HG02852 (cell line): ENCODE results near the gene ABCG1.

ENCODE experiments used
- ATAC-seq: cut with Tn5 transposase; IDR thresholded peaks from one replicate; pipeline ENCODE4 v1.9.1; 2021; ENCODE audit warnings: mild to moderate bottlenecking, moderate library complexity; ENCODE audit not compliant: unreplicated experiment

Gene ABCG1

DNA sequence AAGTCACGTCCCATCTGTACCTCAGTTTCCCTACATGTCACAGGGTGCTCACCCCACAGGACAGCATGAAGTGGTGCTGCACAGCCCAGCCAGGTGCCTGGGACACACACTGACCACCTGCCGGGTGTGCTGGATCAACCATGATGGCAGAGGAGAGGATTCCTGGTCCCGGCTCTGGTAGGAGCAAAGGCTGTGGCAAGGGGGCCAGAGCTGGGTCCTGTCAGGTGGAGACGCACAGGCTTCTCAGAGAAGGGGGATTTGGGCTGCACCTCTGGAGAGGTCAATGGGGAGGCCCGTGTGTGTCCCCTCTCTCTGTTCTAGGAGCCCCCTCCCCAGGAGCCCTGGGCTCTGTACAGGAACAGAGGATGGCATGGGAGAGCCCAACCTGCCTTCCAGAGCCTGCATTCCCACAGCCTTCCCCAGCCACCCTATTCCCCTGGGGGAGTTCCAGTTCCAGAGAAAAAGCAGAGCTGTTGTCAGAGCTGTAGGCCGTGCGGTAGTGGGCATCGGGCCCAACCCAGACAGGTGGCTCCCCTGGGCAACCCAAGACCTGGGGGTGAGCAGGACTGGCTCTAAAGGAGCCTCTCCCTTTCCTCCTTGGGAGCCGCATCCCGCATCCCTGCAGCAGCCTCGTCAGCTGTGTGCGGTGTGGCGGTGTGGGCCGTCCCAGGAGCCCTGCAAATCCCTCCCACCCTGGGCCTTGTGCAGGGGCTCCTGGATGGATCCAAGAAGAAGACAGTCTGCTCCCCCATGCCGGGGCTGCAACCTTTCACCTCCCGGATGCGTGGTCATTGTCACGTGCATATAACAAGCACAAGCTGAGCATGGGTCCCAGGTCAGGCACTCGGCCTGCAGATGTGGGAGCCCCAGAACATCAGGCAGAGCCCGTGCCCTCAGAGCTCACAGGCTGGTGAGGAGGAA, 99.1 kb downstream of the ABCG1 start:
- no peak for ATAC-seq

DNA sequence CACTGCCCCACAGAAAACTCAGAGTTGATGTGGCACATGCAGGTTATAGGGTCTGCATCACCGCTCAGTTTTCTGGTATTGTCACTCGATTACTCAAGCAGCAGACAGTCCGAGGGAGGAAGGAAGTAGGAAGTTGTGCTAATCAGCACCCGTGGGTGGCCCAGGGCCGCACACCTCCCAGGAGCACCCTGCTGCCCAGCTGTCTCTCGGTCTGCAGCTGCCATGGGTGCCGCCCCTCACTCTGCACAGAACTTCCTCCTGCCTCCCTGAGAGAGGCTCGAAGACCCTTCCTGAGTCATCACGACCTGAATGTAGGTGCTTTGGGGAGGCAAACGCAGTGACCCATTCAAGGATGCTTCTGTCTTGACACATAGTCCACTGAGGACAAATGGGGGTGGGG, 100.4 kb downstream of the ABCG1 start:
- ATAC-seq: no peak

DNA sequence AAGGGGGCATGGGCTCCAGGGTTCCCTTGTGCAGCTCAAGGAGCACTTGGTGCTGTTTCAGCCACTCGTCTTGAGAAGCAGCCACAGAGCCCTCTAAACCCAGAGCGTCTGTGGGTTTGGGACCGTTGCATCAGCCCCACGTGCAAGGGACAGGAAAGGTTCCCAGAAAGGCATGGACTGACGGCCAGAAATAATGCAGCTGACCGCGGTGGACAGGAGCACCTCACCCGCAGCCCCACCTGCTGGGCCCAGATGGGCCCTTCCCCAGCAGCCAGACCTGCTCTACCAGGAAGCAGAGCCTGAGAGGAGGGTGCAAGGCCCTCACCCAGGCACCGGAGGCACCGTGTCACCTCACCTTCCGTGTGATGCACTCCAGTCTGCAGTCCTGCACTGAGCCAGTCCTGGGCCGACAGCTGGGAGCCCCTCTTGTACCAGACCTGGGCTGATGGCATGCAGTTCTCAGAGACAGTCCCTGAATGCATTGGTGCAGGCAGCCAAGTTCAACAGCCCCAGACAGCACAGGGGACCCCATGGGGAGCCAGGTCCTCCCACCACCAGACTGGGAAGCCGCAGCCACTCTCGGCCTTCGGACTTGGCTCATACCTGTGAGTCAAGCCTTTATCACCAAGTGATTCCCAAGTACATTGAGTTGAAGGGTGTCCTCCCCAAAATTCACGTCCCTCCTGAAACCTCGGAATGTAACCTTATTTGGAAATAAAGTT, 101.1 kb downstream of the ABCG1 start:
- ATAC-seq: no peak

DNA sequence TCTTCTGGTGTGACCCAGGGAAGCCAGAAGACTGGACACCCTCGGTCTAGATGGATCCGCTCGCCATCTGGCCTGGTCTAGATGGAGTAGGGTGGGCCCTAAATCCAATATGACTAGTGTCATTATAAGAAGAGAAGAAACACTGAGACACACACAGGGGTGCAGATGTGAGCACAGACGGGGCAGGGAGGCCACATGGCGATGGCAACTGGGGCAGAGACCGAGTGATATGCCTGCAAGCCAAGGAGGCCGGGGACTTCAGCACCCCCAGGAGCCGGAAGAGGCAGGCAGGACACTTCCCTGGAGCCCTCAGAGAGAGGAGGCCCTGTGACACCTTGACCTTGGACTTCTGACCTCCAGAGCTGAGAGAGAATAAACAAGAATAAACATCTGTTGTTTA, 101.9 kb downstream of the ABCG1 start:
- no peak for ATAC-seq

DNA sequence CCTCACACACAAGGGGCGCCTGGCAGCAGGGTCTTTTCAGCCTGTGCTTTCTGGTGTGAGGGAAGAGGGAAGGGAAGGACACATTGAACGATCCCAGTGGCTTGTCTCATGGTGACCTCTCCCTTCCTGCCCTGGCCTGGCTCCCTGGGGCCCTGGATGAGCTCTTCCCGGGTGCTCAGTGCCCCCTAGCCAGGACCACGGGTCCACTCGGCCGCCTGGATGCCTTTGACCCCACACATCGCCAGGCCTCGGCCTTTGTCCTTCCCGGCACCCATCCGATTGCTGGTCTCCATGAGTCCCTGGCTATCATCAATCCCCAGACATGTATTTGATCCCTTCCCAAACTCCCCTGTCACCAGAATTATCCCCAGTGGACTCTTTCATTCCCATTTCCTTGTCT, 102.3 kb downstream of the ABCG1 start:
- no peak for ATAC-seq

DNA sequence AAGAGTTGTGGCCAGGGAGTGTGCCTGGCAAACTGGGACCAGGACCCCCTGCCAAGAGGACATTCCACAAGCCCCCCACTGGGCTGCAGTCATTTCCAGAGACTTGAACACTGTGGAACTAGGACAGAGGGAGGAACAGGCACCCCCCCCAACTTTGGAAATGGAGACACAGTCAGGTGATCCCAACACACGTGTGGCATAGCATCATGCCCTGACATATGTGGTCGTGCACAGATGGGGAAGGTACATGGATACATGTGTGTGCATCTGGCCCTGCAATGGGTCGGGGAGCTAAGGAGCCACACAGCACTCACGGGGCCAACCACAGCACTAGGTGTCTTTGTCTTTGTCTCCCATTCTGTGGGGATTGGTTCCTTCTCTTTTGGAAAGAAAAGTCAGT, 102.9 kb downstream of the ABCG1 start:
- no peak for ATAC-seq

DNA sequence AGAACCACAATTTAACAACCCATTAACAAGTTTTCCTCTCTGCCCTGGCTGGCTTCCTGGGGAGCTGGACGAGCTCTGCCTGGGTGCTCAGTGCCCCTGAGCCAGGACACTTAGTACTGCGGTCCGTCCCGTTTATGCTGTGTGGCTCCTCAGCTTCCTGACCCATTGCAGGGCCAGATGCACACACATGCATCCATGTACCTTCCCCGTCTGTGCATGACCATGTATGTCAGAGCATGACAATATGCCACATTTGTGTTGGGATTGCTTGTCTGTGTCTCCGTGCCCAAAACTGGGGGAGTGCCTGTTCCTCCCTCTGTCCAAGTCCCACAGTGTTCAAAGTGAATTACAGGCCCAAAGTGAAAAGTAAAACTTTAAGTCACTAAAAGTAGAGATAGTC, 106.0 kb downstream of the ABCG1 start:
- no peak for ATAC-seq

DNA sequence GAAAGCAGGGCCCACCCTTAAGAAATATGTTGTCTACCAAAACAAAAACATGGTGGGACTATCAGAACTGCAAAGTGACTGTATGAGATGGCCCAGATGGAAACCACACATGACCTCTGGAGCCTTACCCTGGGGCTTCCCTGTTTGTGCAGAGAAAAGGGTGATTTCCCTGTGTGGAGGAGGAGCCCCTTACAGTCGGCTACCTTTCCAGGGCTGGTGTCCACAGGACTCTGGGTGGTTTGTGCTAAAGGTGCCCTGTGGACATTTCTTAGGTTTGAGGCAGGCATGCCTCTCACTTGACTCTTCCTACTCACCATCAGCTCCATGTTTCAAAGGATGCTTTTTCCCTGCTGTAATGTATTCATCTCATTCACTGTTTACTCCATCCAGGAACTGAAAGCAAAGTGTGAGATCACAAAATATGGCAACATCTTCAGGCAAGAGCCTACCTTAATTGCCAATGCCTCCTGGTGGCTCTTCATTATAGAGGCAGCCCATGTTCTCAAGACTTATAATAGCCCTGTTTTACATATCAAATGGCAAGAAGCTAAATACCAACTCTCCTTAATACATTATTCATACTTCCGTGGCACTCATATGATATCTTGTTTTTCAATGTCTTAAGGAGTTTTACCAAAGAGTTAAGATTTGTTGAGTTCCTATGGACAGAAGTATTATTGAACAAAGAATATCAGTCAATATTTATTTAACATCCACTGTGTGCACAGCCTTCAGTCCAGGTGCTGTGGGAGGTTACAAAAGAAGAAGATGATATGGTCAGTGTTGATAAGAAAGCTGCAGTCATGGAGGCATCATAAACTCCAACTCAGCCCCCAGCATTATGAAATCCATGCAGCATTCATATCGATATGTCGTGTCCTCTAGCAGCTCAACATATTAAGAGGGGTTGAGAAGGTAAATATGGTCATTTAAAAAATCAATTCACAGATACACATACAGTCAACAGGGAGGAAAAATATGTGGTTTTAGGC, 111.7 kb downstream of the ABCG1 start:
- no peak for ATAC-seq

DNA sequence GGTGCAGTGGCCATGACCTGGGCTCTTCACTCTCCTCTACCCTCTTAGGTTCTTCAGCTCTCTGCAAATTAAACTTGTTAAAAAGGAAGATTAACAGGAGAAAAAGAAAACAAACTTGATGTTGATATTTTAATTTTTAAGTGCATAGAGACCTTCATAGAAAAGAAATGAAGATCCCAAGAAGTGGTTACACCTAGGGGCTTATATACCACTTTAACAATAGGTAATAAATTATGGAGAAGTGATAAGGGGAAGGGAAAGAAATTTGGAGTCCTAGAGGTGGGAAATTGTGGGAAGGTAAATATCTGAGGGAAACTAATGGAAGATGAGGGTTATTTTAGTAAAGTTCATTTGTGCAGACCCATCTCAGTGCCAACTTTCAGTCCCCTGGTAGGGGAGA, 112.7 kb downstream of the ABCG1 start:
- ATAC-seq: no peak

DNA sequence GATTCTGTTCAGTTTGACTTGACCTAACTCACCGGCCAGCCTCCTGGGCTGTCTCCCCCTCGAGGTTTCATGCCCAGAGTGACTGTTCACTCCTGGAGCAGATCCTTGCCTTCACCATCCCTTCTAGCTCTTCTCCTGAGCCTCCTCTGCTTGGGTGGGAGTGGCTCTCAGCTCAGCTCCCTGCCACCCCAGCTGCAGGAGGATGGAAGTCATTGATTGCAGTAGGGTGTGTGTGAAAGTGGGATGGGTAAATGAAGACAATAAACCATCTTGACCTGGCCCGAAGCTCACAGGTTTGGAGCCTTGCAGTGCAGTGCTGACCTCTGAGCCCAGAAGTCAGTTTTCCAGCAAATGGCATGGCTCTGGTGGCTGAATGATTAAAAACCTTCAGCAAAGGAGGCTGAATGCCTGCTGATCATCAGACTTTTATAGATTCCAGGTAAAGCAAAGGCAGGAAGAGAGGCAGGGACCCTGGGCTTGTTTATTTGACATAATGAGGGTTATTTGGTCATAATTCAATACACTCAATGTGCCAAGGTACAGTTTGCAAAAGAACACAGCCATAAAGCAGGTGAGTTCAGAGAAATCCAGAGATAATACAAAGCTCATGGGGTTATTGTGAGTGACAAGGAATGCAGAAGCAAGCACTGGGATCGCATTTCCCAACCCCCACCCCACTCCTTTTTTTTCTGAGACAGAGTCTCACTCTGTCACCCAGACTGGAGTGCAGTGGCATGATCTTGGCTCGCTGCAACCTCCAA, 113.8 kb downstream of the ABCG1 start:
- no peak for ATAC-seq

DNA sequence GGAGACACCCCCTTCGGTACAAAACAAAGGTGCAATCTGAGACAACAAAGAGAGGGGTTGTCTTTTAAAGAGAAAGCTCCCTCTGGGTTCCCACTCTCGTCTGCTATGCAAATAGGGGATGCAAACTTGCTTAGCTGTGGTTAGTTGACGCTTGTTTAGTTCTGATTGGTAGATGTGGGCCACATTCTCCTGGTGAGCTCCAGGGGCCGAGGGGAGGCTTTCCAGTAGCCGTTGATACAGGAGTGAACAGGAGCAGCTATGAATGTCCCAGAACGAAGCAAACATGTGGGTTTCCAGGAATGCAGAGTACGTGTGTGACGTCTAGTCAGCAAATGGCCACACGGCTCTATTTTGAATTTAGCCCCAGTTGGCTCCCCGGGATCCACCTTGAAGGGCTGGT, 117.1 kb downstream of the ABCG1 start:
- no peak for ATAC-seq

DNA sequence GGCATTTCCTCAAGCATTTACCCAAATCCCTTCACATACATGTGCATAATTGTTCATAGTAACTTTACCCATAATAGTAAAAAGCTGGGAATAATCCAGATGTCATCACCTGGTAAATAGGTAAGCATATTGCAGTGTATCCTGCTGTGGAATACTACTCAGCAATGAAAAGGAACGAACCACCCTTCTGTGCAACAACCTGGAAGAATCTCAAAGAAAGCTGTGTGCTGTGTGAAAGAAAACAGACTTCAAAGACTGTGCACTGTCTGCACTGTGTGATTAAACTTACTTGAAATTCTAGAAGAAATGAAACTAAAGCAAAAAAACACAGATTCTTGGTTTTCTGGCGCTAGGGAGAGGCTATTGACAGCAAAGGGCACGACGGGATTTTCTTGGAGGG, 118.3 kb downstream of the ABCG1 start:
- ATAC-seq: no peak

DNA sequence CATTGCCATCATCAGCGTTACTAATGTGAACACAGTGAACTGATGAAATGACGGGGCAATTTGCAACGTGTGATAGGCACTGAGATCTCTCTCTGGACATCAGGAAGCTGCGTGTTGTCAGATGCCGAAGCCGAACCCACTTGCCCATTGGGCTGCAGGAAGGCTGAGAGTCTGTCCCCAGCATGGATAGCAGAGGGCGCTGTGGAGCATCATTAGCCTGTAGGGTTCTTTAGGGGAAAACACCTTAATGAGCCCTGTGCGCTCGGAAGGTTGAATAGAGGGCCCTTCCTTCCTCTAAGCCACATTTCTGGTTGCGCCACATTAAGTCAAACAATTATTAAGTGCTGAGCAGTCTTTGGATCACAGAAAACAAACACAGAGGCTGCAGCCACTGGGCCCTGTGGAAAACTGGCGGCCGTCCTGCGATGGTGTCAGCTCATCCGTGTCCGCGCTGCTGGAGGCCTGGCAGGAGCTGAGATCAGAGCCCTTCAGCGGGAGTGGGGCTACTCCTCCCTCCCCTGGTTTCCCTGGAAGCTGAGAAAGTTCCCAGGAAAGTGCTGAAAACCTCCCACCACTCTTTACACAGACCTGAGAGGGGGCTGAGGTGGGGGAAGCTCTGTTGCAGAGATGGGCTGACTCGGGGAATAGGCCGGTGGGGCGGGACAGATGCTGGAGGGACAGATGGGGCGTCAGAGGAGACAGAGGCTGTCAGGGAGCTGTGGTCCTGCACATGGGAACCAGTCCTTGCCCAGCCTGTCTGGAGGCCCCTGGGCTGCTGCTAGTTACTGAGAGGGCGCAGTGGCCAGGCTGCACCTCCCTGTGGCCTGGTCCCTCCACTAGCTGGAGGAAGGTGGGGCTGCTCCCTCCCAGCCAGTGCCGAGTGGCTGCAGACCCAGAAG, 119.1 kb downstream of the ABCG1 start:
- no peak for ATAC-seq

DNA sequence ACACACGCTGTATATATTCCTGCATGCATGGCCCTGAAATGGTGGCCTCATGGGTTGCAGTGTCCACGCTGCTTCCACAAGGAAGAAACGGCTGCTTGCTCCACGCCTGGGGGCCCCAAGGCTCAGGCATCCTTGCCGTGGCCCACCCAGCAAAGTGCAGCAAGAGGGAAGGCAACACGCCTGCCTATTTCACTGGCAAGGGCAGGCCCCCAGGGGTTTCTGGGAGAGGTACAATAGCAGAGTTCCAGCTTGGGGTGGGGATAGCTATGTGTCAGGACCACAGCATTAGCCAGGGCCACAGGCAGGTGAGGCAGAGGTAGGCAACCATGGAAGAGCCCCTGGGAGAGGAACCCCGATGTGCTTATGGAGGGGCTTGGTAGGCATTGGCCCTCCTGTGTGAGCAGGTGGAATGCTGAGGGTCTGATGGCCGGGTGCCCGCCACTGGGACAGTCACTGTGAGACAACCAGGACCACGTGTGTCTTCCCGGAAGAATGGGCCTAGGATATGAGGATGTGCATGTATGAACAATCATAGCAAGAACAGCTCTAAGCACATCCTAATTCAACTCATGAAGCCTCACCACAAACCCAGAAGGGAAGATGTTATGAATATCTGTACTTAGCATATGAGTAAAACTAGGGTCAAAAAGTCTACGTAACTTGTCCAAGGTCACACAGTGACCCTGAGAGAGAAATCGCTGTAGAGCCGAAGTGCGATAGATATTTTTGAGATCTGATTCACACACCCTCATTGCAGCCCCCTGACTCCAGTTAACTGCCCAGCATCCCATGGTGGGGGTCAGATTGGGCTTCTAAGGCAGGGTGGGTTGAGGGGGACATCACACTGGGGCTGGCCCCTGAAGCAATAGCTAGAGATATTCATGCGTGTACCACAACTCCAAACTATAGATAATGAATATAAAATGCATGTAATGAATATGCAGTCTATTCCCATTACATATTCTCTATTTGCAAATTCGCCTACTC, 120.1 kb downstream of the ABCG1 start:
- ATAC-seq: no peak

DNA sequence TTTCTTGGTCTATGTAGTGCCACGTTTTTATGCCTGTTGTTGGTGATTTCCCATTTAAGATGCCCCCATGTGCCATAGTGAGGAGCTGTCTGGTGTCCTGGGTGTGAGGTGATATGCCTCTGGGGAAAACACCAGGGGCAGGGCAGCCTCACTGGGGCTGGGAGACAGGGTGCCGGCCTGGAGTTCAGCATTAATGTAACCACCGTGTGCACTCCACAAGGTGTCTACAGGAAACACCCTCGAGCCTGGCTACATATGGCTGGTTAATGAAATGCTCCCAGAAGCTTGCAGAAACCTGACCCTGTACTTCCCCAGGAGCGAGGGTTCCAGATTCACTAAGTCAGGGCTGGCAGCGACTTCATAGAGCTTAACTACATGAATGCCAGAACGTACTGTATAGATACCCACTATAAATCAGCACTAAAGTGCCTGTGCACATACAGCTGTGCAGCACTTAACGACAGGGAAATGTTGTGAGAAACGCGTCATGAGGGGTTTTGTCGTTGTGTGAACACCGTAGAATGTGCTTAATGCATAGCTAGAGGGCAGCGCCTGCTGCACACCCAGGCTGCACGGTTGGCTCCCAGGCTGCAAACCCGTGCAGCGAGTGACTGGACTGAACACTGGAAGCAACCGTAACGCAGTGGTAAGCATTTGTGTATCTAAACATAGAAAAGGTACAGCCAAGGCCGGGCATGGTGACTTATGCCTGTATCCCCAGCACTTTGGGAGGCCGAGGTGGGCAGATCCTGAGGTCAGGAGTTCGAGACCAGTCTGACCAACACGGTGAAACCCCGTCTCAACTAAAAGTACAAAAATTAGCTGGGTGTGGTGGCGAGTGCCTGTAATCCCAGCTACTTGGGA, 121.5 kb downstream of the ABCG1 start:
- no peak for ATAC-seq

DNA sequence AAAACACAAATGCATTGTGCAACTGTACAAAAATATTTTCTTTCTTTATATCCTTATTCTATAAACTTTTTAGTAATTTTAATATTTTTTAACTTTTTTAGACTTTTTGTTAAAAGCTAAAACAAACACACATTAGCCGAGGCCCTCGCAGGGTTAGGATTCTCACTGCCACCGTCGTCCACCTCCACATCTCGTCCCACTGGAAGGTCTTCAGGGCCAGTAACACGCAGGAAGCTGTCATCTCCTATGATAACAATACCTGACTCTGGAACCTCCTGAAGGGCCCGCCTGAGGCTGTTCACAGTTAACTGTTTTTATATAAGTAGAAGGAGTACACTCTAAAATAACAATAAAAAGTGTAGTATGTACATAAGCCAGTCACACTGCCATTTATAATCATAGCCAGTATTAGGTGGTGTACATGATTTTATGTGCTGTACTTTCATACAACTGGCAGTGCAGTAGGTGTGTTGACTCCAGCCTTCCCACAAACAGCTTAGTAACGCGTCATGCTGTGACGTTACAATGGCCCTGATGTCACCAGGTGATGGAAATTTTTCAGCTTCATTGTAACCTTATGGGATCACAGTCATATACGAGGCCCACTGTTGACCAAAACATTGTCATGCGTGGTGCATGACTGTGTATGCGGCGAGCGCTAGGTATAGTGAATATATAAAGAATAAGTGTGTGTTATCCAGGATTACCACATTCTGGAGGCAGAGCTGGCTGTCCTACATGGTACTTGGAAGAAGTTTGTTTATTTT, 123.0 kb downstream of the ABCG1 start:
- no peak for ATAC-seq
